Measurements from ENCODE around the gene CNTN1. TPM values are rescaled to one million over a fixed set of nuclear protein-coding genes. Genes with fewer than 3 reads are reported as not detected.

The CNTN1 gene
- total RNA-seq, 1 donor from 2014 or later, result 2.3 TPM

DNA sequence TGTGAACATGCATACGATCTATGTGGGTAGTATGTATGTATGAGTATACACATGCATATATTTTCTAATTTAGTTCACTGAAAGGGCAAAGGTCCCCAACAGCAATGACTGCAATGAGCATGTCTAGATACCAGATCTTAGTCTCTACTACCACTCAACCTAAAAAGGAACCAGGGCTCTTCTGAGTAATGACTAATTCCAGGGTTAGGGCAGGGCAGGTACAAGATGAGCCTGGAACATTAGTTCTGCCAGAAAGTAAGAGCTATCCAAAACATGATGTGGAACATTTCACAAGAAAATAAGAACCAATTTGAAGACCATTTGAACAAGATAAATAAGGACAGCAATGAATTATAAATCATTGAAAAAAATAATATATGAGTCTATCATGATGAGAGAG is 404.6 kb downstream of the CNTN1 start:
- TF ChIP-seq, protein P1, sequence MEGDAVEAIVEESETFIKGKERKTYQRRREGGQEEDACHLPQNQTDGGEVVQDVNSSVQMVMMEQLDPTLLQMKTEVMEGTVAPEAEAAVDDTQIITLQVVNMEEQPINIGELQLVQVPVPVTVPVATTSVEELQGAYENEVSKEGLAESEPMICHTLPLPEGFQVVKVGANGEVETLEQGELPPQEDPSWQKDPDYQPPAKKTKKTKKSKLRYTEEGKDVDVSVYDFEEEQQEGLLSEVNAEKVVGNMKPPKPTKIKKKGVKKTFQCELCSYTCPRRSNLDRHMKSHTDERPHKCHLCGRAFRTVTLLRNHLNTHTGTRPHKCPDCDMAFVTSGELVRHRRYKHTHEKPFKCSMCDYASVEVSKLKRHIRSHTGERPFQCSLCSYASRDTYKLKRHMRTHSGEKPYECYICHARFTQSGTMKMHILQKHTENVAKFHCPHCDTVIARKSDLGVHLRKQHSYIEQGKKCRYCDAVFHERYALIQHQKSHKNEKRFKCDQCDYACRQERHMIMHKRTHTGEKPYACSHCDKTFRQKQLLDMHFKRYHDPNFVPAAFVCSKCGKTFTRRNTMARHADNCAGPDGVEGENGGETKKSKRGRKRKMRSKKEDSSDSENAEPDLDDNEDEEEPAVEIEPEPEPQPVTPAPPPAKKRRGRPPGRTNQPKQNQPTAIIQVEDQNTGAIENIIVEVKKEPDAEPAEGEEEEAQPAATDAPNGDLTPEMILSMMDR (conservative IDR thresholded peaks at IDR 0.05; ENCODE audit: low read depth, low read length), result no peak
- no peak overlapping the region for H3K4me3 ChIP-seq (ENCODE audit: low read depth, low read length)
- no peak for DNase-seq (ENCODE audit: low read depth)

DNA sequence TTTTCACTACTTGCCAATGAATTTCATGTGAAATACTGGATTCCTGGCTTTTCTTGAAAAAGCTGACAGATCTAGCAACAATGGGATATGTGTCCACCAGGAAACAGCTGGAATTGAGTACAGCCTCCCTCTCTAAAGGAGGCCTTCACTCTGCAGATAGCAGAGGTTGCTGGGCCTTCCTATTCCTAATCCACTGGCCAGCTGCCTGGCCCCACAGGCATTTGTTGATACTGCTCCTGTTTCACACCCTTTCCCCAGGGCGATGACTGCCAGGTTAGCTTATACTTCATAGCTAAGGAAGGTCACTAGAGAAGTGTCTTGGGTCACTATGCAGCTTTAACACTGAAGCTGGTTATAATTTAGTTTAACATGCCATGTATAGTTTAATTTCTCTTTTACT is 408.3 kb downstream of the CNTN1 start:
- TF ChIP-seq, protein P1 (conservative IDR thresholded peaks at IDR 0.05; ENCODE audit: low read depth, low read length), result no peak
- no peak overlapping the region for H3K4me3 ChIP-seq (ENCODE audit: low read depth, low read length)

DNA sequence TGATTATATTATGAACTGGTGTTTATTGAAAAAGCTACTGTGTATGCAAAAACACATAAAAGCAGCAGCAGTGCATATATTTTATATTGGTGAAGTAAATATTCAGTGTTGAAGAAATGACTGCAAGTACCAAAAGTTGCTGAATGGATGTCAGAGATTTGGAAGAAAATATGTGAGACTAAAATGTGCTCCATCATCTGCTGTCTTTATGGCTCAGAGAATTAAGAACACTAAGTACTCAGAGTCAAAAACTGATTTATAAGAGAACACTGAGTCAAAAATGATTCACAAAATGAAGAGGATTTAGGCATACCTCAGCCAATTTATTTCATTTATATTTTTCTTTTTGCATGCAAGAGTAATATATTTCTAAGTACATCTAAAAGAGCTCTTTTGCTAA is 409.6 kb downstream of the CNTN1 start:
- DNase-seq (ENCODE audit: low read depth), result no peak
- TF ChIP-seq, protein P1 (conservative IDR thresholded peaks at IDR 0.05; ENCODE audit: low read depth, low read length), result no peak

More for the DNA sequence above, 408.3 kb downstream of the CNTN1 start:
- DNase-seq (ENCODE audit: low read depth), result no peak

DNA sequence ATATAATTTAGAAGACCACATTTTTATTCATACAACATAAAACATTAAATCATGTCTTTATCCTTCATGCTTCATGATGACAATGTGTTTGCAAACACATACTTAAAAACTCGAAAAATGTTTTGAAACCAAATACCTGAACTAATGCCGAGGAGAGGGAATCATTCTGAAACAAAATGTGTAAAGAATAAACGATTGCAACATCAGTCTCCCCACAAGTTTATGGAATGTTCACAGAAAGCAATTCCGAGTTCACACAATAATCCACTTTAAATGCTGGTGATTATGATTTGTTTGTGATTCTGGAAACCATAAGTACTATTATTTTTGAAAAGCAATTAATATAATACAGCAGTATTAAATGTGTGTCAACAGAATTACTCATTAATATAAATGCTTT is 411.4 kb downstream of the CNTN1 start:
- TF ChIP-seq, protein P1 (conservative IDR thresholded peaks at IDR 0.05; ENCODE audit: low read depth, low read length), result no peak
- H3K4me3 ChIP-seq (ENCODE audit: low read depth, low read length), result no peak overlapping the region
- DNase-seq (ENCODE audit: low read depth), result no peak

More for the DNA sequence above, 409.6 kb downstream of the CNTN1 start:
- no peak overlapping the region for H3K4me3 ChIP-seq (ENCODE audit: low read depth, low read length)

DNA sequence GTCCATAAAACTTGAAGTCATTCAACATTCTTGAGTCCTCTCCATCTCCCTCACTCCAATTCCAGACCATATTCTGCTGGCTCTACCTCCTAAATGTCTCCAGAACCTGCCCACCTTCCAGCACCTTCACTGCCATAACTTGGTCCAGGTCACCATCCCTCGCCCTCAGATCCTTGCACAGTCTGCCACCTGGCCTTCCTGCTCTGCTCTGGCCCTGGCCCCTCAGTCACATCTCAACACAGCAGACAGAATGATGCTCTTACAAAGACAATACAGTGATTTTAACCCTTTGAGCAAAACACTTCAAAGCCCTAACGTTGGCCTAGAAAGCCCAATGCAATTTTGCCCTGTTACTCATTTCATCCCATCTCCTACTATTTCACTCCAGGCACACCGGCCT is 414.1 kb downstream of the CNTN1 start:
- TF ChIP-seq, protein P1 (conservative IDR thresholded peaks at IDR 0.05; ENCODE audit: low read depth, low read length), result no peak
- H3K4me3 ChIP-seq (ENCODE audit: low read depth, low read length), result no peak overlapping the region
- no peak for DNase-seq (ENCODE audit: low read depth)

DNA sequence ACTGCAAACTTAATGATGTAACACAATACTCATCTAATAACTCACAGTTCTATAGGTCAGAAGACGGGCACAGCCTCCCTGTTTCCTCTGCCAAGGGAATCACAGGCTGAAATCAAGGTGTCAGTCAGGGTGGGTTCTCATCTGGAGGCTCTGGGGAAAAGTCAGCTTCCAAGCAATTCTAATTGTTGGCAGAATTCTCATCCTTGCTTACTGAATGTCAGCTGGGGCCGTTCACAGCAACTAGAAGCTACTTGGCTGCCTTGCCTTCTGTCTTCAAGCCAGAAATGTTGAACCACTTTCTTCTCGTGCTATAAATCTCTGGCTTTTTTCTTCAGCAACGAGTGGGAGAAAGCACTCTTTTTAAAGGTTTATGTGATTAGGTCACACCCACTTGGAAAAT is 415.8 kb downstream of the CNTN1 start:
- TF ChIP-seq, protein P1 (conservative IDR thresholded peaks at IDR 0.05; ENCODE audit: low read depth, low read length), result no peak
- no peak for DNase-seq (ENCODE audit: low read depth)
- no peak overlapping the region for H3K4me3 ChIP-seq (ENCODE audit: low read depth, low read length)

DNA sequence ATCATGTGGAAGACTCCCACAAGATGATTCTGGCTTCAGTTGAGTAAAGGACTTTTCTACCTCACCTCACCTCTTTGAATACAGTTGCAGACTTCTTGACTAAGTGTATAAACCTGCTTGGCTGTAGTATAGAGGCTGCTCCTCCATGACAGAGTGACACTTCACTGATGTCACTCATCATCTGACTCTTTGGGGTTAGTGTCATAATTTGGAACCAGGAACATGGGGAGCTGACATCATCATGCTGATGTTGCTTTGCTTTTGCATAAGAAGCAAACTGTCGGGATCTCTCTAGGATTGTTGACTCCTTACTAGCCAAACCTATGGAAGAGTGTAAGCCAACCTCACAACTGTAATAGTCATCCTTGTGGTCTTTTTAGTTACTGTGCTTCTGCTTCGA is 420.7 kb downstream of the CNTN1 start:
- no peak overlapping the region for H3K4me3 ChIP-seq (ENCODE audit: low read depth, low read length)
- TF ChIP-seq, protein P1 (conservative IDR thresholded peaks at IDR 0.05; ENCODE audit: low read depth, low read length), result no peak
- no peak for DNase-seq (ENCODE audit: low read depth)
